ENCODE measurements around the gene CREM.

GRCh38 chr10:35161906-35162305 lies 35.3 kb downstream of the CREM start:
- no peak for TF ChIP-seq SUZ12 (IDR thresholded peaks at IDR 0.05; ENCODE audit: extremely low read depth, insufficient read depth, insufficient read length)
- no peak for TF ChIP-seq YY1 (IDR thresholded peaks at IDR 0.05; ENCODE audit: insufficient read depth, insufficient read length)
- no peak for TF ChIP-seq ZNF274 (IDR thresholded peaks at IDR 0.05; ENCODE audit: low read depth, low read length)

All from NT2/D1 (cell line).